Osteoblast (primary cell): ENCODE results near the gene DENND2A. TPM values are rescaled to one million over a fixed set of nuclear protein-coding genes. Genes with fewer than 3 reads are reported as not detected.
A peak's percentile ranks its signal among the peaks of the same experiment; 100 is the strongest.
"Not testable (repeated sequence)": the region's sequence is repeated elsewhere in the genome, so short reads cannot be mapped to it uniquely, and the experiment has no call there.

Source experiments
- DNase-seq: peaks from one replicate; pipeline ENCODE4 v3.0.0; 2011; ENCODE audit warnings: low spot score, mixed read lengths; ENCODE audit not compliant: insufficient read length; ENCODE audit errors: missing footprints
- H2AFZ ChIP-seq: 2 replicates; pipeline ENCODE4 v1.6.0; 2011; ENCODE audit warnings: mild to moderate bottlenecking, low read length
- H3K27ac ChIP-seq: 2 replicates; pipeline ENCODE4 v1.5.1; 2011; ENCODE audit warnings: mild to moderate bottlenecking, low read depth, low read length, moderate library complexity
- H3K27me3 ChIP-seq: 2 replicates; pipeline ENCODE4 v1.6.0; 2012; ENCODE audit warnings: mild to moderate bottlenecking, control low read depth, inconsistent platforms, low read length, moderate library complexity; ENCODE audit not compliant: insufficient read depth
- H3K36me3 ChIP-seq: 2 replicates; pipeline ENCODE4 v1.5.1; 2011; ENCODE audit warnings: mild to moderate bottlenecking, low read length, control low read depth, moderate library complexity; ENCODE audit not compliant: insufficient read depth
- H3K4me1 ChIP-seq: 2 replicates; pipeline ENCODE4 v1.5.1; 2011; ENCODE audit warnings: mild to moderate bottlenecking, low read length, control low read depth, moderate library complexity; ENCODE audit not compliant: insufficient read depth
- H3K4me2 ChIP-seq: 2 replicates; pipeline ENCODE4 v1.6.0; 2011; ENCODE audit warnings: mild to moderate bottlenecking, low read length; ENCODE audit not compliant: insufficient read depth
- H3K4me3 ChIP-seq: fragments of 200-600 bp; sonication (generic); 3 replicates; pipeline ENCODE4 v1.5.1; 2012; ENCODE audit warnings: mild to moderate bottlenecking, low read length, inconsistent platforms; ENCODE audit not compliant: insufficient read depth
- H3K79me2 ChIP-seq: 2 replicates; pipeline ENCODE4 v1.6.0; 2012; ENCODE audit warnings: mild to moderate bottlenecking, low read length, control low read depth, inconsistent platforms; ENCODE audit not compliant: insufficient read depth
- H3K9me3 ChIP-seq: 2 replicates; pipeline ENCODE4 v1.5.1; 2011; ENCODE audit warnings: low read depth, low read length, control low read depth
- H4K20me1 ChIP-seq: 2 replicates; pipeline ENCODE4 v1.6.0; 2012; ENCODE audit warnings: mild to moderate bottlenecking, low read length, control low read depth; ENCODE audit not compliant: insufficient read depth
- CTCF ChIP-seq: IDR thresholded peaks from 2 replicates; pipeline ENCODE4 v1.5.1; 2011; ENCODE audit warnings: mild to moderate bottlenecking, low read depth, low read length, moderate library complexity; ENCODE audit errors: extremely low read depth
- total RNA-seq: library from RNA; depleted of rRNA; stranded (reverse); fragments of >200 nt; gene quantifications from 2 replicates; pipeline ENCODE4 v1.2.3, GENCODE V29; 2012

Gene DENND2A
- total RNA-seq, 1 donor = 0.36 TPM

GRCh38 chr7:140509789-140510188 lies 130.8 kb downstream of the DENND2A start:
- Histone ChIP-seq H2AFZ (no peak overlapping the region), H3K27me3 (no peaks in the 10 kb centered on the region), H3K36me3 (no peaks in the 10 kb centered on the region), H3K4me3 (no peak overlapping the region), H3K4me1 (peaks cover 10% of the 10 kb centered on the region), H3K27ac (no peak overlapping the region), H3K4me2 (no peak overlapping the region), H3K79me2 (no peaks in the 10 kb centered on the region), H4K20me1 (no peaks in the 10 kb centered on the region), H3K9me3 (no peaks in the 10 kb centered on the region)
- TF ChIP-seq CTCF = no peak
- no peak for DNase-seq

GRCh38 chr7:140507556-140507955 lies 133.1 kb downstream of the DENND2A start:
- not testable (repeated sequence) for H3K4me3 ChIP-seq, DNase-seq, H3K36me3 ChIP-seq, H3K27ac ChIP-seq, H3K27me3 ChIP-seq, H3K4me1 ChIP-seq, H2AFZ ChIP-seq, H3K4me2 ChIP-seq, H4K20me1 ChIP-seq, H3K9me3 ChIP-seq, H3K79me2 ChIP-seq

GRCh38 chr7:140506788-140507464 lies 133.7 kb downstream of the DENND2A start:
- H2AFZ ChIP-seq = peak overlapping the region; percentile 79
- no peaks in the 10 kb centered on the region for H4K20me1 ChIP-seq
- no peaks in the 10 kb centered on the region for H3K79me2 ChIP-seq
- peaks cover 10% of the 10 kb centered on the region for H3K4me1 ChIP-seq
- no peak for DNase-seq
- no peaks in the 10 kb centered on the region for H3K9me3 ChIP-seq
- H3K4me2 ChIP-seq = no peak overlapping the region
- TF ChIP-seq CTCF = no peak
- no peaks in the 10 kb centered on the region for H3K27me3 ChIP-seq
- no peak overlapping the region for H3K27ac ChIP-seq
- H3K36me3 ChIP-seq = no peaks in the 10 kb centered on the region
- H3K4me3 ChIP-seq = no peak overlapping the region

GRCh38 chr7:140501966-140502365 lies 138.6 kb downstream of the DENND2A start:
- H2AFZ ChIP-seq = no peak overlapping the region
- no peaks in the 10 kb centered on the region for H3K79me2 ChIP-seq
- peaks cover 7% of the 10 kb centered on the region for H3K4me1 ChIP-seq
- H3K27me3 ChIP-seq = no peaks in the 10 kb centered on the region
- no peaks in the 10 kb centered on the region for H4K20me1 ChIP-seq
- no peaks in the 10 kb centered on the region for H3K36me3 ChIP-seq
- no peak overlapping the region for H3K4me3 ChIP-seq
- TF ChIP-seq CTCF = no peak
- DNase-seq = no peak
- no peak overlapping the region for H3K27ac ChIP-seq
- H3K4me2 ChIP-seq = no peak overlapping the region
- H3K9me3 ChIP-seq = no peaks in the 10 kb centered on the region

- H3K4me2 ChIP-seq, H3K79me2 ChIP-seq, H3K27ac ChIP-seq, H2AFZ ChIP-seq, H4K20me1 ChIP-seq, H3K27me3 ChIP-seq, DNase-seq, H3K4me3 ChIP-seq, H3K4me1 ChIP-seq, H3K9me3 ChIP-seq, H3K36me3 ChIP-seq: not testable (repeated sequence)
Measured at GRCh38 chr7:140497807-140498206, 142.8 kb downstream of the DENND2A start.
